Measurements from ENCODE around the gene NTN5.

Gene NTN5

DNA sequence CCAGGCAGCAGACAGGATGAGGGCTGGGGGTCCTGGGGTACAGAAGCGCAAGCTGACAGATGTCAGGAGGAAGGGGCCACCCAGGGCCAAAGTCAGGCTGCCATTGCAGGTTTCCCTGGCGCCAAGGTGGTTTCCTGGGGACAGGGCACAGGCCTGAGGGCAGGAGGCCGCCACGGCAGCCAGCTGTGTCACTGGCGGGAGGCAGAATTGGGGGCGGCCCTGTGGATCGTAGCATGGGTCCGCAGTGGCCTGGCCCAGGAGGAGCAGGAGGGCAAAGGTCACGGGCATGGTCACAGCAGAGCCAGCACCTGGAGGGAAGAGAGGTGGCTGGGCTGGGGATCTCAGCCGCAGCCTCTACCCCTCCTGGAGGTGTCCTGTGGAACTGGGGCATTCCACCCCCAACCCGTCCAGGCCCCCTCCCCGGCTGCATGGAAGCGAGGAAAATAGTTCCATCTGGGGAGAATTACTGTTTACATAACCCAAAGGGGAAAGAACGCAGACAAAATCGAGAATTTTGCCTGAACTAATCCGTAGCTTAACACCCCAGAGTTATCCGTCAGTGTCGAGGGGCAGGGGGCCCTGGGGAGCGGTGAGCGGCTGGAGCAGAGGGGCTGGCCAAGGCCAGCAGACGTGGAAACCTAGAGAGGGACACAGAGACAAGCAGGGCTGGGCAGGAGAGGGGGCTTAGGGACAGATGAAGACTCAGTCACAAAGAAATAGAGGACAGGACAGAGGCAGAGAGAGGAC is 1.9 kb downstream of the NTN5 start:
- no peak for DNase-seq (ENCODE audit: low spot score)
- ChIA-PET CTCF (interaction anchor here (0.7 kb wide), 1 partner anchor 69 kb away, joined by 3 read pairs; no protein-coding TSS in a partner anchor), POLR2A (ENCODE audit: low non-redundant PET) (no interaction called here)
- TF ChIP-seq, protein P1, sequence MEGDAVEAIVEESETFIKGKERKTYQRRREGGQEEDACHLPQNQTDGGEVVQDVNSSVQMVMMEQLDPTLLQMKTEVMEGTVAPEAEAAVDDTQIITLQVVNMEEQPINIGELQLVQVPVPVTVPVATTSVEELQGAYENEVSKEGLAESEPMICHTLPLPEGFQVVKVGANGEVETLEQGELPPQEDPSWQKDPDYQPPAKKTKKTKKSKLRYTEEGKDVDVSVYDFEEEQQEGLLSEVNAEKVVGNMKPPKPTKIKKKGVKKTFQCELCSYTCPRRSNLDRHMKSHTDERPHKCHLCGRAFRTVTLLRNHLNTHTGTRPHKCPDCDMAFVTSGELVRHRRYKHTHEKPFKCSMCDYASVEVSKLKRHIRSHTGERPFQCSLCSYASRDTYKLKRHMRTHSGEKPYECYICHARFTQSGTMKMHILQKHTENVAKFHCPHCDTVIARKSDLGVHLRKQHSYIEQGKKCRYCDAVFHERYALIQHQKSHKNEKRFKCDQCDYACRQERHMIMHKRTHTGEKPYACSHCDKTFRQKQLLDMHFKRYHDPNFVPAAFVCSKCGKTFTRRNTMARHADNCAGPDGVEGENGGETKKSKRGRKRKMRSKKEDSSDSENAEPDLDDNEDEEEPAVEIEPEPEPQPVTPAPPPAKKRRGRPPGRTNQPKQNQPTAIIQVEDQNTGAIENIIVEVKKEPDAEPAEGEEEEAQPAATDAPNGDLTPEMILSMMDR (conservative IDR thresholded peaks at IDR 0.05; ENCODE audit: low read depth): no peak
- no peak overlapping the region; the same call in 1 of the 2 replicates for H3K27ac ChIP-seq

DNA sequence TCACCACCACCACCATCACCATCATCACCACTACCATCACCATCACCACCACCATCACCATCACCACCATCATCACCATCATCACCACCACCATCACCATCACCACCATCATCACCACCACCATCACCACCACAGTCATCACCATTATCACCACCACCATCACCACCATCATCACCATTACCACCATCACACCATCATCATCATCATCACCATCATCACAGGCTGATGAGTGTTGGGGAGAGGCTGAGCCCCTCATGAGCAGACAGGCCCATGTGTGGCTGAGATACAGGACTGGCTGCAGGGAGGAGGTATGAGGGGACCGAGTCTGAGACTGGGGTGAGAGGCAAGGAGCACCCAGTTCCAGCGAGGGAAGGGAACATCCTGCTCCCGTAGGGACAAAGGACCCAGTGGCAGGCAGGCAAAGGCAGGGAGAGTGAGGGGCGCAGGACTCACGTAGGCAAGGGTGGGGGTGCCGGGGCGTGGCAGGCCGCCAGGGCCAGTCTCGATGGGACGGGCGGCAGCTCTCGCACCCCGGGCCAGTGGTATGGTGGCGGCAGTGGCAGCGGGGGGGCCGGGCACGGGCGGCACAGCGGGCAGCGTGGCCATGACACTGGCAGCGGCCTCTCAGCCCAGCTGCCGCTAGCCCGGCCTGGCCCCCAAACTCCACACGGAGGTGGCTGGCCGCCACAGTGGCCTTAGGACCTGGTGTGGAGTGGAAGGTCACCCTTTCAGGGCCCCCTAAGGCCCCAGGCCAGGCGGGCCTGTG is 2.7 kb downstream of the NTN5 start:
- no peak overlapping the region for H3K27ac ChIP-seq
- ChIA-PET POLR2A (ENCODE audit: low non-redundant PET) (no interaction called here), CTCF (interaction anchor here (0.6 kb wide), 1 partner anchor 269 kb away, joined by 4 read pairs; no protein-coding TSS in a partner anchor)
- DNase-seq (ENCODE audit: low spot score): no peak
- TF ChIP-seq, protein P1 (conservative IDR thresholded peaks at IDR 0.05; ENCODE audit: low read depth): no peak

DNA sequence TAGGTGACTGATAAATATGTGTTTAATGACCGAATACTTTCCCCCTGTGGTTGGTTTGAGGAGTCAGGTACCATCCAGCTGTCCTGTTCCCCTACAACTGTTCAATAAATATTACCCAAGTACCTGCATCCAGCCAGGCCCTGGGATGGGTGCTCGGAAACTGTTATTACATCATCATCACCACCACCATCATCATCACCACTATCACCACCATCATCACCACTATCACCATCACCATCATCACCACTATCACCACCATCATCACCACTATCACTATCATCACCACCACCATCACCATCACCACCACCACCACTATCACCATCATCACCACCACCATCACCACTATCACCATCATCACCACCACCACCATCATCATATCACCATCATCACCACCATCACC is 4.1 kb downstream of the NTN5 start:
- TF ChIP-seq, protein P1 (conservative IDR thresholded peaks at IDR 0.05; ENCODE audit: low read depth): no peak
- no peak overlapping the region for H3K27ac ChIP-seq
- no peak for DNase-seq (ENCODE audit: low spot score)
- ChIA-PET CTCF (no interaction called here), POLR2A (ENCODE audit: low non-redundant PET) (no interaction called here)

DNA sequence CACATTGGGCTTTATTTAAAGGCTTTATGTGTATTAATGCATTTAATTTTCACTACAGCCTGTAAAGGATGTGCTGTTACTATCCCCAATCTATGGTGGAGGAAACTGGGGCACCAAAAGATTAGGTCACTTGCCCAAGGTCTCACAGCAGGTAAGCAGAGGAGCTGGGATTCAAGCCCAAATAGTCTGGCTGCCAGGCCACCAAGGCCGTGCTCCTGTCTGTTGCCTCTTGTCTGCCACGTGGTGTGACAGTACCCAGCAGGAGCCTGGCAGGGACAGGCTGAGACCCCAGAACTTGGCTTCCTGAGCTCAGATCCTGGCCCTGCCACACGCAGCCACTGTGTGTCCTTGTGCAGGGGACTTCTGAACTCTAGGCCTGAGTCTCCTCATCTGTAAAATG is 4.5 kb downstream of the NTN5 start:
- CTCF ChIA-PET: no interaction called here
- no peak for DNase-seq (ENCODE audit: low spot score)
- POLR2A ChIA-PET (ENCODE audit: low non-redundant PET): no interaction called here
- no peak overlapping the region for H3K27ac ChIP-seq
- TF ChIP-seq, protein P1 (conservative IDR thresholded peaks at IDR 0.05; ENCODE audit: low read depth): no peak

DNA sequence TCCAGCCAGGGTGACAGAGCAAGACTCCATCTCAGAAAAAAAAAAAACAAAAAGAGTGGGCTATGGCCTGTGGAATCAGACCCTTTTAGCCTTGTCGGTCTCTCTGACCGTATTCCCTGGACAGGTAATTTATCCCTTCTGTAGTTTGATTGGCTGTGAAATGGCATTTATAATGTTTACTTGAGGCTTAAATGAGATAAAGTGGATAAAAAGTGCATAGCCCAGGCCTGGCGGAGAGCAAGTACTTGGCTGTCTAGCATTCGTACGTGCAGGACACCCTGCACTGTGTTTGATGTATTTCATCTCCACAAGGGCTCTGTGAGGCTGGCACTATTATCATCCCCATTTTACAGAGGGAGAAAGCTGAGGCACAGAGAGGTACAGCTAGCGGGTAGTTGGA is 7.0 kb downstream of the NTN5 start:
- ChIA-PET CTCF (interaction anchor here (1.0 kb wide), 1 partner anchor 10 kb away, joined by 3 read pairs; no protein-coding TSS in a partner anchor), POLR2A (ENCODE audit: low non-redundant PET) (no interaction called here)
- no peak for DNase-seq (ENCODE audit: low spot score)
- TF ChIP-seq, protein P1 (conservative IDR thresholded peaks at IDR 0.05; ENCODE audit: low read depth): no peak
- no peak overlapping the region for H3K27ac ChIP-seq

DNA sequence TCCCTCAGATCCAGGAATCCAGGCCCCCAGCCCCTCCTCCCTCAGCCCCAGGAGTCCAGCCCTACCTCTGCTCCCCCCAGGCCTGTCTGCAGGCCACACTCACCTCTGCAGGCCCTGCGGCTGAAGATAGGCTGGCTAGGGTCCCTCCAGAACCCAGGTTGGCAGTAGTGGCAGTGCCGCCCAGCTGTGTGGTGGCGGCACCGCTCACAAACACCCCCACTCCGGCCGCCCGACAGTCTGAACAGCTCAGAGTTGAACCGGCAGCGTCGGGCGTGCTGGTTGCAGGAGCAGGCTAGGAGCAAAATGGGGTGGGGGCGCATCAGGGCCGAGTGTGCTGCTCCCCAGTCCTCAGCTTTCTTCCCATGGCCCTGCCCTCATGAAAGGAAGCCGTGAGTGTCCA is 8.3 kb downstream of the NTN5 start:
- TF ChIP-seq, protein P1 (conservative IDR thresholded peaks at IDR 0.05; ENCODE audit: low read depth): no peak
- ChIA-PET POLR2A (ENCODE audit: low non-redundant PET) (no interaction called here), CTCF (interaction anchor here (1.3 kb wide), 1 partner anchor 11 kb away, joined by 3 read pairs; no protein-coding TSS in a partner anchor)
- no peak overlapping the region for H3K27ac ChIP-seq
- no peak for DNase-seq (ENCODE audit: low spot score)
